H1 (cell line): Measurements from ENCODE around the gene RBM17. TPM values are rescaled to one million over a fixed set of nuclear protein-coding genes. Genes with fewer than 3 reads are reported as not detected.

Source experiments
- polyA plus RNA-seq, 7 experiments: library from polyadenylated mRNA; depleted of rRNA in 3 of 7; stranded (reverse) in 5 of 7; unstranded in 2 of 7; fragments of >200 nt in 5 of 7; fragments of 200-250 nt in 2 of 7; gene quantifications; 1 replicate in 5 of 7; 2 replicates in 1 of 7; 4 replicates in 1 of 7; pipeline versions ENCODE4 v1.2.1 to v1.2.3, GENCODE V29; 2011 to 2013; ENCODE audit warnings: missing spikeins in 2 of 7, mixed read lengths in 2 of 7
- total RNA-seq: library from RNA; stranded (reverse); fragmentation: NEBNext Ultra II Directional; extraction: Animal tissue kit (Norgen Biotek cat#: 25700); gene quantifications from 2 replicates; pipeline ENCODE4 v1.2.1, GENCODE V29; 2021
- TF ChIP-seq, protein P1 (sequence below): fragments of 300-600 bp; sonication (generic); IDR thresholded peaks from 2 replicates; pipeline ENCODE4 v1.7.1; 2012; ENCODE audit warnings: low read length, moderate library complexity, mild to moderate bottlenecking, inconsistent platforms; ENCODE audit not compliant: insufficient replicate concordance
- TF ChIP-seq, protein P2 (sequence below): IDR thresholded peaks from 2 replicates; pipeline ENCODE4 v1.6.1; 2012; ENCODE audit warnings: inconsistent platforms

RBM17 gene
- total and polyA plus RNA-seq, 2 of the 8 experiments (the other 6 are each of a cell fraction or from before 2014, with no cell fraction given): 15.7 to 128 TPM

- TF ChIP-seq, protein P1, sequence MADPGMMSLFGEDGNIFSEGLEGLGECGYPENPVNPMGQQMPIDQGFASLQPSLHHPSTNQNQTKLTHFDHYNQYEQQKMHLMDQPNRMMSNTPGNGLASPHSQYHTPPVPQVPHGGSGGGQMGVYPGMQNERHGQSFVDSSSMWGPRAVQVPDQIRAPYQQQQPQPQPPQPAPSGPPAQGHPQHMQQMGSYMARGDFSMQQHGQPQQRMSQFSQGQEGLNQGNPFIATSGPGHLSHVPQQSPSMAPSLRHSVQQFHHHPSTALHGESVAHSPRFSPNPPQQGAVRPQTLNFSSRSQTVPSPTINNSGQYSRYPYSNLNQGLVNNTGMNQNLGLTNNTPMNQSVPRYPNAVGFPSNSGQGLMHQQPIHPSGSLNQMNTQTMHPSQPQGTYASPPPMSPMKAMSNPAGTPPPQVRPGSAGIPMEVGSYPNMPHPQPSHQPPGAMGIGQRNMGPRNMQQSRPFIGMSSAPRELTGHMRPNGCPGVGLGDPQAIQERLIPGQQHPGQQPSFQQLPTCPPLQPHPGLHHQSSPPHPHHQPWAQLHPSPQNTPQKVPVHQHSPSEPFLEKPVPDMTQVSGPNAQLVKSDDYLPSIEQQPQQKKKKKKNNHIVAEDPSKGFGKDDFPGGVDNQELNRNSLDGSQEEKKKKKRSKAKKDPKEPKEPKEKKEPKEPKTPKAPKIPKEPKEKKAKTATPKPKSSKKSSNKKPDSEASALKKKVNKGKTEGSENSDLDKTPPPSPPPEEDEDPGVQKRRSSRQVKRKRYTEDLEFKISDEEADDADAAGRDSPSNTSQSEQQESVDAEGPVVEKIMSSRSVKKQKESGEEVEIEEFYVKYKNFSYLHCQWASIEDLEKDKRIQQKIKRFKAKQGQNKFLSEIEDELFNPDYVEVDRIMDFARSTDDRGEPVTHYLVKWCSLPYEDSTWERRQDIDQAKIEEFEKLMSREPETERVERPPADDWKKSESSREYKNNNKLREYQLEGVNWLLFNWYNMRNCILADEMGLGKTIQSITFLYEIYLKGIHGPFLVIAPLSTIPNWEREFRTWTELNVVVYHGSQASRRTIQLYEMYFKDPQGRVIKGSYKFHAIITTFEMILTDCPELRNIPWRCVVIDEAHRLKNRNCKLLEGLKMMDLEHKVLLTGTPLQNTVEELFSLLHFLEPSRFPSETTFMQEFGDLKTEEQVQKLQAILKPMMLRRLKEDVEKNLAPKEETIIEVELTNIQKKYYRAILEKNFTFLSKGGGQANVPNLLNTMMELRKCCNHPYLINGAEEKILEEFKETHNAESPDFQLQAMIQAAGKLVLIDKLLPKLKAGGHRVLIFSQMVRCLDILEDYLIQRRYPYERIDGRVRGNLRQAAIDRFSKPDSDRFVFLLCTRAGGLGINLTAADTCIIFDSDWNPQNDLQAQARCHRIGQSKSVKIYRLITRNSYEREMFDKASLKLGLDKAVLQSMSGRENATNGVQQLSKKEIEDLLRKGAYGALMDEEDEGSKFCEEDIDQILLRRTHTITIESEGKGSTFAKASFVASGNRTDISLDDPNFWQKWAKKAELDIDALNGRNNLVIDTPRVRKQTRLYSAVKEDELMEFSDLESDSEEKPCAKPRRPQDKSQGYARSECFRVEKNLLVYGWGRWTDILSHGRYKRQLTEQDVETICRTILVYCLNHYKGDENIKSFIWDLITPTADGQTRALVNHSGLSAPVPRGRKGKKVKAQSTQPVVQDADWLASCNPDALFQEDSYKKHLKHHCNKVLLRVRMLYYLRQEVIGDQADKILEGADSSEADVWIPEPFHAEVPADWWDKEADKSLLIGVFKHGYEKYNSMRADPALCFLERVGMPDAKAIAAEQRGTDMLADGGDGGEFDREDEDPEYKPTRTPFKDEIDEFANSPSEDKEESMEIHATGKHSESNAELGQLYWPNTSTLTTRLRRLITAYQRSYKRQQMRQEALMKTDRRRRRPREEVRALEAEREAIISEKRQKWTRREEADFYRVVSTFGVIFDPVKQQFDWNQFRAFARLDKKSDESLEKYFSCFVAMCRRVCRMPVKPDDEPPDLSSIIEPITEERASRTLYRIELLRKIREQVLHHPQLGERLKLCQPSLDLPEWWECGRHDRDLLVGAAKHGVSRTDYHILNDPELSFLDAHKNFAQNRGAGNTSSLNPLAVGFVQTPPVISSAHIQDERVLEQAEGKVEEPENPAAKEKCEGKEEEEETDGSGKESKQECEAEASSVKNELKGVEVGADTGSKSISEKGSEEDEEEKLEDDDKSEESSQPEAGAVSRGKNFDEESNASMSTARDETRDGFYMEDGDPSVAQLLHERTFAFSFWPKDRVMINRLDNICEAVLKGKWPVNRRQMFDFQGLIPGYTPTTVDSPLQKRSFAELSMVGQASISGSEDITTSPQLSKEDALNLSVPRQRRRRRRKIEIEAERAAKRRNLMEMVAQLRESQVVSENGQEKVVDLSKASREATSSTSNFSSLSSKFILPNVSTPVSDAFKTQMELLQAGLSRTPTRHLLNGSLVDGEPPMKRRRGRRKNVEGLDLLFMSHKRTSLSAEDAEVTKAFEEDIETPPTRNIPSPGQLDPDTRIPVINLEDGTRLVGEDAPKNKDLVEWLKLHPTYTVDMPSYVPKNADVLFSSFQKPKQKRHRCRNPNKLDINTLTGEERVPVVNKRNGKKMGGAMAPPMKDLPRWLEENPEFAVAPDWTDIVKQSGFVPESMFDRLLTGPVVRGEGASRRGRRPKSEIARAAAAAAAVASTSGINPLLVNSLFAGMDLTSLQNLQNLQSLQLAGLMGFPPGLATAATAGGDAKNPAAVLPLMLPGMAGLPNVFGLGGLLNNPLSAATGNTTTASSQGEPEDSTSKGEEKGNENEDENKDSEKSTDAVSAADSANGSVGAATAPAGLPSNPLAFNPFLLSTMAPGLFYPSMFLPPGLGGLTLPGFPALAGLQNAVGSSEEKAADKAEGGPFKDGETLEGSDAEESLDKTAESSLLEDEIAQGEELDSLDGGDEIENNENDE: no peak
- TF ChIP-seq, protein P2, sequence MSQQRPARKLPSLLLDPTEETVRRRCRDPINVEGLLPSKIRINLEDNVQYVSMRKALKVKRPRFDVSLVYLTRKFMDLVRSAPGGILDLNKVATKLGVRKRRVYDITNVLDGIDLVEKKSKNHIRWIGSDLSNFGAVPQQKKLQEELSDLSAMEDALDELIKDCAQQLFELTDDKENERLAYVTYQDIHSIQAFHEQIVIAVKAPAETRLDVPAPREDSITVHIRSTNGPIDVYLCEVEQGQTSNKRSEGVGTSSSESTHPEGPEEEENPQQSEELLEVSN: no peak
These were observed 50.6 kb downstream of the RBM17 start (continued) for GRCh38 chr10:6139470-6139869.
